Fibroblast of skin of left quadriceps (primary cell): ENCODE measurements around the gene MYL6.
"Not testable (repeated sequence)": the region's sequence is repeated elsewhere in the genome, so short reads cannot be mapped to it uniquely, and the experiment has no call there.

ENCODE experiments used
- DNase-seq, 2 experiments: peaks; one replicate each; pipeline ENCODE4 v3.0.0-alpha.2; 2013; ENCODE audit warnings: low read depth in 2 of 2

MYL6 gene

DNA sequence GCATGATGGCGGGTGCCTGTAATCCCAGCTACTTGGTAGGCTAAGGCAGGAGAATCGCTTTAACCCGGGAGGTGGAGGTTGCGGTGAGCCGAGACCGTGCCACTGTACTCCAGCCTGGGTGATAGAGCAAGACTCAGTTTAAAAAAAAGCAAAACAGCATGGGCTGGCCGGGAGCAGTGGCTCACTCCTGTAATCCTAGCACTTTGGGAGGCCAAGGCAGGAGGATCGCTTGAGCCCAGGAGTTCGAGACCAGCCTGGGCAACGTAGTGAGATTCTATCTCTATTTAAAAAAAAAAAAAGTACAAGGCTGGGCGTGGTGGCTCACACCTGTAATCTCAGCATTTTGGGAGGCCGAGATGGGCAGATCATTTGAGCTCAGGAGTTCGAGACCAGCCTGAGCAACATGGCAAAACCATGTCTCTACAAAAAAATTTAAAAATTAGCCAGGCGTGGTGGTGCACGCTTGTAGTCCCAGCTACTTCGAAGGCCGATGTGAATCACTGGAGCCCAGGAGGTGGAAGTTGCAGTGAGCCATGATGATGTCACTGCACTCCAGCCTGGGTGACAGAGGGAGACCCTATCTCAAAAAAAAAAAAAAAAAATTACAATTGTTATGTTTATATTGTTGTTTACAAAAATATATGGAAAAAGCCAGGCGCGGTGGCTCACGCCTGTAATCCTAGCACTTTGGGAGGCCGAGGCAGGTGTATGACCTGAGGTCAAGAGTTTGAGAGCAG is 1.5 kb upstream of the MYL6 start:
- not testable (repeated sequence) for DNase-seq

DNA sequence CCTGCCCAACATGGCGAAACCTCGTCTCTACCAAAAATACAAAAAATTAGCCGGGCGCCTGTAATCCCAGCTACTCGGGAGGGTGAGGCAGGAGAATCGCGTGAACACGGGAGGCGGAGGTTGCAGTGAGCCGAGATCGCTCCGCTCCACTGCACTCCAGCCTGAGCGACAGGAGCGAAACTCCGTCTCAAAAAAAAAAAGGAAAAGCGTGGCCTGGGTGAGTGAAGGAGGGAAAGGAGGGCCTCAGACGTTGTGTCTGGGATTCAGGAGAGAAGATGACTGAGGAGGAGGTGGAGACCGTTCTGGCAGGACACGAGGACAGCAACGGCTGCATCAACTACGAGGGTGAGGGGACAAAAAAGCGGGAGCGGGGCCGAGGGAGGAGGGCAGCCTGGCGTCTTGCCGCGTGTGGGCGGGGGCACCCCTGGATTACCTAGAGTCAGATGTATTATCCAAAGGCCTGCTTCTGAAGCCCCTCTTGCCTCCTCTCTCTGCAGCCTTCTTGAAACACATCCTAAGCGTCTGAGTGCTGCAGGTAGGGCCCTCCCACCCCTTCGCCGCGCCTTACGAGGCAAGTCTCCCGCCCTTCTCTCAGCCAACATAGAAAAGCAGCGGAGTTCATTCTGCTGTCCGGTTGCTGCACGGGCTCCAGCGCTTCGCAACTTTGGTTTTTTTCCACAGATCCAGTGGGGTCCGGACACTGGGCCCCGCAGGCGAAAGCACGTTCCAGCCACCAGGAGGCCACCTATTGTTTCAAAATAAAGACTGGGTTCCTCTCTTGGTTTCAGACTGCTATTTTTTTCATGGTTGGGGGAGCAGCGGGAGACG is 744 bp upstream of the MYL6 start:
- DNase-seq, result peak; percentile 80

DNA sequence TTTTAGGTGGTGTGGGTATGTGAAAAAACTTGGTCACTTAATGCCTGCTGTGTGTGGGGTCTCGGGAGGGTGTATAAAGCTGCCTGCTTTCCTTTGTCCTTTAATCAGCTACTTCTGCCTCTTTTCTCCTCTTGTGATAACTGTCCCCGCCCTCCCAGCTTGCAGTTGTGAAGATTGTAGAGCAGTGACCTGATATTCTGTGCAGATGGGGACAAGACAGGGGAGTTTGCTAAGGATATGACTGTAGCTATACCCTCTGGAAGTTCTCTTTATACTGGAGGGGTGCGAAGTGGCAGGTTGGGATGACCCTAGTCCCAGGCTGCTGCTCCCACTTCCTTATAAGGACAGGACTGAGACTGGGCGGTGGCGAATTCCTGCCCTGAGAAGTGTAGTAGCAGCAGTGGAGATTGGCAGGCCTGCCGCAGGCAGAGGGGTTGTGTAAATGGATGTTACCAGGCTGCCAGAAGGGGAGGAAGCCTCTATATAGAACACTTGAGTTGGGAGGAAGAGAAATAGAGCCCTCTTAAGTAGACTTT is 835 bp downstream of the MYL6 start:
- DNase-seq, result peak; percentile 47 to 59

DNA sequence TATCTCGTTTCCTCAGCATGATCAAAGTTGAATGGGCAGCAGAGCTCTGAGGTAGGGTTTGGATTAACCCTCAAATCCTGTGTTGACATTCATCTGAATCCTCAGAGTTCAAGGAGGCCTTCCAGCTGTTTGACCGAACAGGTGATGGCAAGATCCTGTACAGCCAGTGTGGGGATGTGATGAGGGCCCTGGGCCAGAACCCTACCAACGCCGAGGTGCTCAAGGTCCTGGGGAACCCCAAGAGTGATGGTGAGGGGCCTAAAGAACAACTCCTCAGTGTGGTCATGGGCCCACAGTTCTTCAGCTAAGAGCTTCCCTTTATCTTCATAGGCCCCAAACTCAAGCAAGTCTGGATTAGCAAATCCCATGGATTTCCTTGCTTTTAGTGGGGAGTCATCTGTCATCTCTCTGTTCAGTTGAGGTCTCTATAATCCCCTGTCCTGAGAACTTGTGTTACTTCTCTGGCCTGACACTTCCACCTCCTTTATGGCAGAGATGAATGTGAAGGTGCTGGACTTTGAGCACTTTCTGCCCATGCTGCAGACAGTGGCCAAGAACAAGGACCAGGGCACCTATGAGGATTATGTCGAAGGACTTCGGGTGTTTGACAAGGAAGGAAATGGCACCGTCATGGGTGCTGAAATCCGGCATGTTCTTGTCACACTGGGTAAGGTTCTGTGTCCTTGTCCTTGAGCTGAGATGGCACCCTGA is 1.5 kb downstream of the MYL6 start:
- no peak for DNase-seq

DNA sequence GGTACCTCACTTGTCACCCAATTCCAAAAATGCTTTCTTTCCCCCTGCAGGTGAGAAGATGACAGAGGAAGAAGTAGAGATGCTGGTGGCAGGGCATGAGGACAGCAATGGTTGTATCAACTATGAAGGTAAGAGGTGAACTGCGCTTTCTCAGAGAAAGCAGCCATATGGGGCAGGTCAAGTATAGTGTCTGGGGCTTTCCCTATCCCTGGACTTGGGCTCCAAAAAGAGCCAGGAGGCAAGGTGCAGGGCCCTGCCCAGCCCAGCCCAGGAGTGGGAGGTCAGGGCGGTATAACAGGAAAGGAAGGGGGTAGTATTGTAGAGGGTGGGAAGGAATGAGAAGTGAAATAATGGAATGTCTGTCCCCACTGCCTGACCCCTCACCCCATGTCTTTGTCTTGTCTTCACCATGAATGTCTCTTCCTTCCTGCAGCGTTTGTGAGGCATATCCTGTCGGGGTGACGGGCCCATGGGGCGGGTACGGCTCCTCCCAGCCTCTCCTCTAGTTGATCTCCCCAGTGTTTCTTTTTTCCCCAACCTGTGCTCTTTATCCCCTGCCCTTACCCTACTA is 2.1 kb downstream of the MYL6 start:
- DNase-seq, result no peak

DNA sequence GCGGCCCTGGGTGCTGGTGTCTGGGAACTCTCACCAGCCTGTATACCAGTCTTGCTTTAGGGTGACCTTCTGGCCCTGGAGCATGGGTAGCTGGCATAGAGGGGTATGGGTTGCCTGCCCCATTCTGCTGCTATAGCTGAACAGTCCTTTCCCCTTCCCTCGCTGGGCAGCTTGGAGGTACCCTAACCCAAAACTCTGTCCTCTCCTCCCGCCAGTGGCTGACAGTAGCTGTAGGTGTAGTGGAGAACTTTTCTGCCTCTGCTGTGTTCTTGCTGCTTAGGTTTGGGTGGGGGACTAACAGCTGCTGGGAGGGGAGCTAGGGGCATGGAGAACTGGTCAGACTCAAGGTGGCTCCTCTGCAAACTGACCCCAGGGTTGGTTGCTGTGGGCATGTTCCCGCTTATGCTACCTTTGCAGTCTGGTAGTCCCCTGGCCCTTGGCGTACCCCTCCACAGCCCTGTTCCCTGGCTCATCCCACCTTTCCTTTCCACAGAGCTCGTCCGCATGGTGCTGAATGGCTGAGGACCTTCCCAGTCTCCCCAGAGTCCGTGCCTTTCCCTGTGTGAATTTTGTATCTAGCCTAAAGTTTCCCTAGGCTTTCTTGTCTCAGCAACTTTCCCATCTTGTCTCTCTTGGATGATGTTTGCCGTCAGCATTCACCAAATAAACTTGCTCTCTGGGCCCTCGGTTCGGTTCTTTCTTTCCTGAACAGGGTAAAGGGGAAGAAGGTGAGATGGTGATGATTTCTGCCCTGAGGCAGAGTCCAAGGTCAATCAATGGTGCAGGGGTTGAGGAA is 2.9 kb downstream of the MYL6 start:
- DNase-seq, result no peak

DNA sequence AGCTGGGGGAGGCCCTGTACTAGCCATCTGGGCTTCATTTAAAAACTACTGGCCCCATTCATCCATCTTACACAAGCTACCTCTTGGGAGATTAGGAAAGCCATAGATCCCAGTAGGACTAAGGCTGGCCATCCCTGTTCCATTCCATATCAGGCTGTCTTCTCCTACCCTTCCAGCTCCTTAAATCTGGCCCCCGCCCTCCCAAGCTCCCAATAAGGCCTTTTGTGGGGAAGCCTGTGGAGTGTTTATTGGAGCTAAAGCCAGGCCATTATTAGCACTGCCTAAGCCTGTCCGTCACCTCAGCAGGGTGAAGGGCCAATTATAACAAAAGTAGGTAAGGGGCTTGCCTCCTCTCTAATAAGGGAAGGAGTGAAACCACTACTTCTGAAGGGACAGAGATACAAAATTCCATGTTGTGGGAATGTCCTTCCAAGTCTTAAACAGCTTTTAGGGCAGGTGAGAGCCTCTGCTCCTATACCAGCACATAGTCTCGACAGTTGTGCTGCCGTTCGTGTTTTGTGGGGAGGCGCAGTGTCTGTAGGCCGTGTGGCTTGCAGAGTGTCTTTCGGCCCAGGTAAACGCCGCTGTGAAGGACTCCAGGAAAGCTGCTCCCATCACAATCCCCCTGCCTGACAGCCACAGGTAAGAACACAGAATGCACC is 3.7 kb downstream of the MYL6 start:
- DNase-seq, result no peak

DNA sequence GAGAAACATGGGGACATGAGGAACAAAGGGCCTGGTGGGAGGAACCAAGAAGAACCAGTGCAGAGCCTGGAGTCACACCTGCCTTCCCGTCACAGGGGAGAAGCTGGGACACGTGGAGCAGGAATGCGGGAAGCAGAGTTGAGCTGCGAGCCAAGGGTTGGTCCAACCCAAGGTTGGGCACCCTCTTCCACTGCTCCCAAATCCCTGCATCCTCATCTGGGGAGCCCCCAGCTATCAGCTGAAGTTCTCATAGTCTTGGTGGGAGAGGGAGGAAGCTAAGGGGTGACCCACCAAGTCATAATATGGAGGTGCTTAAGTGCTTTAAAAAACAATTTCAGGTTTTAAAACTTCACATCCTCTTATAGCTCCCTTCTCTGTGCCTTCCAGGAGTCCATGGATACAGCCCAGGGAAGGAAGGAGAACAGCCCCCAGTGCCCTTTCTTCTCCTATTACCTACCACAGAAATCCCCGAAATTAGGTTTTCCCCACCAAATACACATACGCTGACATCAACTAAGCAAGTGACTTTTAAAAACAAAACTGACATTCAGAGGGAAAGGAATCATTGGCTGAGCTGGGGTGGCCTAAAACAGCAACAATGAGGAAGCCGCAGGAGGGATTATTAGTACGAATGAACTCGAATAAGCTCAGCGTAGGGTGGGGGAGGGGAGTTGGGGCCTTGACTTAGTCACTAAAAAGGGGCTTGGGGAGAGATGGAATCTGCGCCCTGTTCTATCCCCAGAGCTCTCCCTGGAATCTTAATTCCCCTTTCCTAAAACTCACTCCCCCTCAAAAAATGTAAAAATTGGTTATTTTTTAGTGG is 4.5 kb downstream of the MYL6 start:
- no peak for DNase-seq

DNA sequence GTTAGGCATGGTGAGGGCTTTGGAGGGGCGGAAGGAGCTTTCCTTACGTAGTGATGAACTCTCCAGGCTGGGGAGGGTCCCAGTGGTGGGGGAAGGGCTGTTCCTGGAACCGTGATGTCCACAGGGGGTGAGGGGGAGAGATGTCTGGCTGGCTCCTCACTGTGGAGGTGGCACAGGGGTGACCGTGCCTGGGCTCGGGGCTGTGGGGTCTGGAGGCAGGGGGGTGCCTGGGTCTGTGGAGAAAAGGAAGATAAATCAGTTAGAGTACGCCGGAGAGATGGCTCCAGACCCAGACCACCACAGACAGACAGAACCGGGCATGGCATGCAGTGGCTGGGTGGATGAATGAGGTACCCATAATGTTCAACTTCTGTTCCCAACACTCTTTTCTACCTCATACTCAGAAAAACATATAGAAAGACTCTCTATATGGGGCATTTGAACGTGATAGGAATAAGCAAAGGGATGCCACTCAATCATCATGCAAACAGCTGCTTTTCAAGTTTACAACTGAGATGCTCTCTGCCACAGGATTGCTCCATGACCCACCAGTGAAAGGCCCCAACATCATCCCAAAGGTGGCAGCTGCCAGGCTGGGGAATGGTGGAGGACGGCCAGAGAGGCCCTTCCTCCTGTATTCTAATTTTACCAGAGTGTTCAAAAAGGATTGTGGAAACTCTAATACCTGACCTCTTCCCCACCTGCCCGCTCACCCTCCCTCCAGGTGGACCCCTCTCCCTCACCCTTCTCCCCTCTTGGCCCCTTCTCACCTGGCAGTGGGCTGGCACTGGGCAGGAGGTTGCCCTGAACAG is 5.6 kb downstream of the MYL6 start:
- DNase-seq, result no peak

DNA sequence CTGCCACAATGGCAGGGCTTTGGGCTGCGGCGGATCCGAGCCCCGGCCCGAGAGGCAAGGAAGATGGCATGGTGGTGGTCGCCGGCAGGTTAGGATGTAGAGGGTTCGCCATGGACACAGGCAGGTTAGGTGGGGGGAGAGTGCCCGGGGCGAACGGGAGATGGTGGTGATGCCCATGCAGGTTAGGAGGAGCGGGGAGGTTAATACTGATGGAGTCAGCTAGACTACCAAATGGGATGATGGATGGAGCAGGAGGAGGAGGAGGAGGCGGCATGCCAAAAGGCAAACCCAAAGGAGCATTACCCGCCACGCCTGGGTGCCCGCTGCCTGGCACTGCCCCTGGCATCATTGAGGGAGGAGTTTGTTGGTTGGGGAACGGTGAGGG is 6.2 kb downstream of the MYL6 start:
- no peak for DNase-seq

DNA sequence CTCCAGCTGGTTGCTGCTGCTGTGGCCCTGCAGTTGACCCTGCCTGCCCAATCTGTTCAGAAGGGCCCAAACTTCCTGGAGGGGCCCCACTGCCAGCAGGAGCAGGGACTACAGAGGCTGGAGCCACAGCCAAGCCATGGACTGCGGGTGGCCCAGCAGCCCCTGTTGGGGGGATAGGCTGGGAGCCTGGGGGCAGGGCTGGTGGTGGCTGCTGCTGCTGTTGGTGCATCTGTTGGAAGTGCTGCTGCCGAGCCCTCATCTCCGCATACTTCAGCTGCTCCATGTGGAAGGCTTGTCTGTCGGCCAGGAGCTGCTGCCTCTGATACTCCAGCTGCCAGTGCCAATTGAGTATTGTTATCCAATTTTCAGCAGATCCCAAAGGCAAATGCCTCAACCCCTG is 7.2 kb downstream of the MYL6 start:
- no peak for DNase-seq

DNA sequence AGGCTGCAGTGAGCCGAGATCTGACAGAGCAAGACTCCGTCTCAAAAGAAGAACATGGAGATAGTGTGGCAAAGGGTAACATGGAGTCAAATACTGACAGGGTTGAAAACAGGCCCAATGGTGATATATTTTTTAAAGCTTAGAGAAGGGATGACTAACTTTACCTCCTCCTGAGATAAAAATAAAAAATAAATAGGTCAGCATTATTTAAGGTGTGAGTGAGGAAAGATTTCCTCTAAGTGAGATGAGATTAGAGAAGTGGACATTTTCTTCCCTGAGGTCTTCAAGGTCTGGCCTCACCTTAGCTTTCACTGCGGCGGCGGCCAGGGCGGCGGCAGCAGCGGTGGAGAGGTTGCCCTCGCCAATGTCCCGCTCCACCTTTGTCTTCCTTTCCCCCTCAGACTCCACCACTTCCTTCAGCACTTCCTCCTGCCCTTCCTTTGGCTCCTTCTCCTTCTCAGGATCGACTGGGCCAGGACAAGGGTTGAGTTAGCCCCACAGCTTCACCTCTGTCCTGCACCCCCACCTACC is 11.1 kb downstream of the MYL6 start:
- no peak for DNase-seq

DNA sequence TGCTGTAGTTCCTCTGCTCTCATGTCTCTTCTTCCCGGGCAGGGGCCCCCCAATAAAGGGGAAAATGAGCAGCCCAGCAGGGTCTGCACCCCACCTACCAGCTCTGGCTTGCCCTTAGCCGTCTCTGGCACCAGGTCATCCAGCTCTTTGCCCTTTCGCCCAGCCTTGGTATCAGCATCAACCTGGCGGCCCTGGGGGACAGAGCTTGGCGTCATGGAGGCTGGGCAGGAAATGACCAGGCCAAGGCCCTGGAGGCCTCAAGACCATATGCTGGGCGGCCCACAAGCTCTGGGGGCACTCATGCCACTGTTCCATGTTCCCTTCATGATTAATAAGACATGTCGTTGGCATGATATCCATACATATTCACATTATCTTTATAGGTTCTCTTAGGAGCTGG is 14.7 kb downstream of the MYL6 start:
- no peak for DNase-seq

DNA sequence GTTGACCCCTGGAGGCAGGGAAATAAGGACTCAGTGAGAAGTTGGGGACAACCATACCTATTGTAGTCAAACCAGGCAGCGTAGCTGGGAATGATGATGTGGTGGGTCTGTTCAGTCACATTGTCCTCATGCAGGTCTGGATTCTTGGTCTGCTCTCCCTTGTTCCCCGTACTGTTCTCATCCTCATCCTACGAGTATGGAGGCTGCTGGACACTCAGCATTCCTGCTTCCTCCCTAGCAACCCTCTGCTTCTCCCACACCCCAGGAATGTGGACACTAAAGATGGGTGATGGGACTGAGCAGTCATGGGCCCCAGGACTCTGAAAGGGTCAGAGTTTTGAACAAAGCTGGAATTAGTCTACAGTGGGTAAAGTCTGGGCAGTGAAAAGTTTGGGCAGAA is 20.2 kb downstream of the MYL6 start:
- no peak for DNase-seq

DNA sequence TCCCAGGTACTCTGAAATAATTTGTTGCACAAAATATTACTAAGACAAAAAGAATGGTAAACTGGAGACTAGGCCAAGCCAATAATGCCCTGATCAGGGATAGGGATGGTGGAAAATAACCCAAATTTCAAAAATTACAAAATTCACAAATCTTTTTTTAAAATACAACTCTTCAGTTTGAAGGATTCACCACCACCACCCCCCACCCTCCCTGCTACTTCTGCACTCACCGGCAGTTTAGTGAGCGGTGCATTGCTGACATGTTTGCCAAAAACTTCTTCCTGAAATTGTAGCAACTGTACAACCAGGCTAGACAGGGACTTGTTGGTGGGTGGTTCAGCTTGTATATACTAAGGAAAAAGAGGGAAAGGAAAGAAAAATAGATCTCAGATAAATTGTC is 28.8 kb downstream of the MYL6 start:
- DNase-seq, result no peak

DNA sequence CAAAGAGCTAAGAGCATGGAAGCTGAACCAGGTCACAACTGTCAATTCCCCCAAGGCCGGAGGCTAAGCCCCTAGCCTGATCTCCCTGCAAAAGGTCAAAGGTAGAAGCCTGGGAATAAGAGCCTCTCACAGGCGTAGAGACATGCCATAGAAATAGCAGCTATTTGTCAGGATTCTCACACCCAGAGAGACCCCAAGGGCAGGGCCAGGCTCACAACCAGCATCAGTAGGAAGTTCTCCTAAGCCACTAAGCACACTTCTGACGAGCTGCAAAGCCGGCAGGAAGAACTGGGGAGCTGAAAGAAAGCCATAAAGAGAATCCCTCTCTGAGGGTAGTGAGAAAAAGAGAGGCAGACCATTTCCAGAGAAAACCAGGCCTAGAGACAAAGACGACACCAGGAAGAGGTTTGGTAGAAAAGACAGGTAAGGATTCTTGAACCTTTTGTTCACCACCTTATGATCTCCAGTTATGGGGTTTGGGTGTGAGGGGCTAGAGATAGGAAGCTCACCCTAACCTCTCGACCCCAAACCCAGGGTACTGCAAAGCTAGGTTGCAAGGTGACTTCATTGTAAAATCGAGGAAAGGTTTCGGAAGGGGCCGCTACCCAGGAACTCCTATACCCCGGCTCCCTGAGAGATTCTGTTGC is 30.1 kb downstream of the MYL6 start:
- no peak for DNase-seq

DNA sequence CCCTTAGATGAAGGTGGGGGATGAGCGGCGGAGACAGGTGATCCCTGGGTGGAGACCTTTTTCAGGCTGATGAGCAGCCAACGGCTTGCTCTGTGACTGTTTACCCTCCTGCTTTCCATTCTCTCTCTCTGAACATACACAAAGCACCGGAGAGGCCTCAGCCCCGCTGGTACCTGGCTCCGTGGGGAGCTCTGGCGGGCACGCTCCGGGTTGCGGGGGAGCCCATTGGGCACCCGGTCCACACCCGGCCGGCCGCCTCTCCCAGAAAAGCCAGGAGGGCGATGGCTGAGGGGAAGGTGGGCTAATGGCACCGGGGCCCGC is 30.6 kb downstream of the MYL6 start:
- DNase-seq, result no peak
